CMK (cell line): ENCODE results near the gene OSBPL5.

Experiments
- DNase-seq: peaks from one replicate; pipeline ENCODE4 v3.0.0-alpha.2; 2010; ENCODE audit warnings: low read depth

Gene OSBPL5

DNA sequence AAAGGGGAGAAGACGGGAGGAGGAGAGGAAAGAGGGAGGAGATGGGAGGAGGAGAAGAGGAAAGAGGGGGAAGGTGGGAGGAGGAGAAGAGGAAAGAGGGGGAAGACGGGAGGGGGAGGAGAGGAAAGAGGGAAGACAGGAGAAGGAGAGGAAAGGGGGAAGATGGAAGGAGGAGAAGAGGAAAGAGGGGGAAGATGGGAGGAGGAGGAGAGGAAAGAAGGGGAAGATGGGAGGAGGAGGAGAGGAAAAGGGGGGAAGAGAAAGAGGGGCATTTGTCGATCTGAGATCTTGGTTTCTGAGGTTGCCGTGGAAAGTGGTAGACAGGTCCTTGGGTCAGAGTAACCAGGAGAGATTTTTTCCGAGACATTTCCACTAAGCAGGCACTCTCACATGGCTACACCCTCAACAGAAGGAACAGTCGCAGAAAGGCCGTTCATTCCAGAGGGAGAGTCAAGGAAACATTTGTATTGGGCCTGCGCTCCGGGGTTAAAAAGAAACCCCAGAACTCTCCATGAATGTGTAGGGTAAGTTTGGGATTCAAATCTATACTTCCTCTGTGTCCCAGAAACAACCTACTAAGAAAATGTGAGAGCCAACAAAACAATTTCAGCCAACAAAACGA, 68.1 kb downstream of the OSBPL5 start:
- no peak for DNase-seq

- DNase-seq: no peak
Measured at GRCh38 chr11:3095712-3096361, 69.3 kb downstream of the OSBPL5 start.

- no peak for DNase-seq
Measured at GRCh38 chr11:3094223-3094824, 70.8 kb downstream of the OSBPL5 start.

DNA sequence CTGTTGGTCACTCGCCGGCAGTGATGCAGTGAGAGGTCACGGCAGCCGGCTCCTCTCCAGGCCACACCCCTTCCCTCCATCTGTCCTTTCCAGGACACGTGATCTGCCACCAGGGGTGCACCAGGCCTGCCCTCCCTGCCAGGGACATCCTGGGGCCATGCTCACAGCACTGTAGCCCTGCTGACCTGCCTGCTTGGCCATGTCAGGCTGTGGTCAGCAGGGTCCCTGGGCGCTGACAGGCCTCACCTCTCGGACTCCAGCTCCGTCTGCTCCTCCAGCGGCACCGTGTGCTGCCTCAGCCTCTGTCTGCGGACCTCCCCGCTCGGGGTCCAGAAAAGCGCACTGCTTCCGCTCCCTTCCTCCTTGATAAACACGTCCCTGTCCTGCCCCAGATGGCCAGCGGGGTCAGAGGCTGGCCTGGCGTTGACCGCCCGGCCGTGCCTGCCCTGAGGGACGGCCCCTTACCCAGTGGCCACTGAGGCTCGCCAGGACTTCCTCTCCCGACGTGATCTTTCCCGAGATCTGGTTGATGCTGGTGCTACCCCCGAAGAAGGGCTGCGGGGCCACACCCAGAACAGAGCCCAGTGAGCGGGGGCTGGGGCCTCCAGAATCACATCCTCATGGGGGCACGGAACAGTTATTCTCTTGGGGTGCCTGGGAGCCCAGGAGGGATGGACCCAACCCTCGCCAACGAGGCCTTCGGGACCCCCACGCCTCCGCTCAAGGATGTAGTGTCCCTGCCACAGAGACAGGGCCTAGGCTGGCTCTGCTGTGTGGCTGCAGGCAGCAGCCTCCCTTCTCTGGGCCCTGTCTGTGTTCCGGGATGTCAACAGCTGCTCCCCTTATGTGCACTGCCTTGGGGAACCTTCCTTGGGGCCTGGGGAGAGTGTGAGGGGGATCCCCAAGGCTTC, 71.6 kb downstream of the OSBPL5 start:
- DNase-seq: no peak

DNA sequence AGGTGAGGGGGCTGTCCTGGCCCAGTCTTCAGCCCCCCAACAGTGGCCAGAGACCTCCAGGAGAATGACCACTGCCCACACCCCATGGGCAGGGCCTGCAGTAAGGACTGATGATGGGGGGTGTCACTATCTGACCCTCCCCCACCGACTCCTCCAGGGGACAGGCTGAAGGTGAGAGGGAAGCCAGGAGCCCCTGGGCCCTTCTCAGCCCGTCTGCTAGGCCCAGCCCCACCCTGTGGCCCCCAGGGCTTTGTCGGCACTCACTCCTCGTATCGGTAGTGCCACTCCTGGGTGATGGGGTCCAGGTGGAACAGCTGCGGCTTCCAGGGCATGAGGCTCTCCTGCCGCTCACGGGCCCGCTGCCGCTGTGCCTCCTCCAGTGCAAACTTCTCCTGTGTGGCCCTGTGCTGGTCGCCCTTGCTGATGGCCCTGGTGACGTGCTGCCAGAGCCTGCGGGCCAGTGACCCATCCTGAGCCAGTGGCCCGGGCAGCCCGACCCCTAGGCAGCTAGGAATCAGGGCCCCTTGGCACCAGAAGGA, 72.4 kb downstream of the OSBPL5 start:
- DNase-seq: no peak

DNA sequence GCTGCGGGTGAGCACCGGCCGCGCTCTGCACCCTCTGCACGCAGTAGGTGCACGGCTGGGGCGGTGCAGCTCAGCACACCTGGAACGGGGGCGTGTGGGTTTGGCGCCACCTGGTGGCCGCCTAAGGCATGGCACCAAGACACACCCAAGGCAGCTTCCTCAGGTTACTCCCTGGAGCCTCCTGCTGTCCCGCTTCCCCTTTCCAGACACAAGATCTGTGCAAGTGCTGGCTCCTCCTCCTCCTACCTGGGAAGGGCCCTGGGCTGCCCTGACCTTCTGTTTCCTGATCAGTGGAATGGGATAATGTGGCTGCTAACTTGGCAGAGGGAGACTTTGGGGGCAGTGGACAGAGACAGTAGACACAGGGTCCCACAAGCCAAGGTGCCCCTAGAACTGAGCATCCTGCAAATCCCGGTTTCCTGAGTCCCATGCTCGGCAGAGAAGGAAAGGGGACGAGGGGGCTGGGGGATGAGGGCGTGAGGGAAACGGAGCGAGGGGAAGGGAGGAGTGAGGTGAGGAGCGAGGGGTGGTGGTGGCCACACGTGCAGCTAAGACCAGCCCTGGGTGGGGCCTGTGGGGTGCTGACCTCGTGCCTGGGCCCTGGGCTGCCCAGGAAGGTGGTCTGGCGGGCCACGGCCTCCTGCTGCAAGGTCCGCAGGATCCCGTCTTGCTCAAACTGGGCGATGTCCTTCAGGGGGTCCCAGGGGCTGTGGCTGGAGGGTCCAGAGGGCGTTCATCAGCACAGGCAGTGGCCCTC, 73.1 kb downstream of the OSBPL5 start:
- peak; percentile 41 for DNase-seq

GRCh38 chr11:3091081-3091845, 73.8 kb downstream of the OSBPL5 start:
- no peak for DNase-seq

- no peak for DNase-seq
Measured at GRCh38 chr11:3090096-3090901, 74.8 kb downstream of the OSBPL5 start.

GRCh38 chr11:3089236-3090061, 75.7 kb downstream of the OSBPL5 start:
- DNase-seq: no peak

DNA sequence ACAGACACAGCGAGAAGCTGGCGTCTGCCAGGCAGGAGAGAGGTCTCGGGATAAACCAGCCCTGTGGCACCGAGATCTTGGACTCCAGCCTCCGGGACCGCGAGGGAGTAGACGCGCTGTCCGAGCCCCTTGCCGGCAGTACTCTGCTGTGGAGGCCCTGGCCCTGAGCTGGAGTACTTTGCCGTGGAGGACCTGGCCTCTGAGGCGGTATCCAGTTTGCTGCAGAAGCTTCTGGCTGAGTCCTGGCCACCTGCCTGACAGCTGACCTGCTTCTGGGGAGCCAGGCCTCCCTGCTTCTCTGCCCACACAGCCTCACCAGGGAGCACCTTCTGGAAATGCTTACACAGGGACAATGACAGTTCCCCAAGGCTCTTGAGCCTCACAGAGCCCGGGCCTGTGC, 76.3 kb downstream of the OSBPL5 start:
- DNase-seq: no peak

- DNase-seq: no peak
Measured at GRCh38 chr11:3087821-3088800, 77.0 kb downstream of the OSBPL5 start.

DNA sequence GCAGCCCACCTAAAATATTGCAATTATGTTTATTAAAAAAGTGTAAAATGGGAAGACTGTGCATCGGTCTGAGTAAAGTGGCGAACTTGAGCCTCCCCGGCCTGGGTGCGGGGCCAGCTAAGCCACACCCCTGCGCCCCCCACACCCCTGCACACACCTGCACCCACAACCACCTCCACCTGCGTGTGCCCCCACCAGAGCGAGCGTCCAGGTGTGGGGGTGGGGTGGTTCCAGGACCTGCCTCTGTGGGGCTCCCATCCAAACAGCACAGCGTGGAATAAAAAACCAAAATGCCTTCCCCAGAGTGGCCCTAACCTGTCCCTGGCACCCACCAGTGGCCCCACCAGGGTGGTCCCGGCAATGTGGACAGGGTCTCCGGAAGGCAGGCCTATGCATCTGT, 77.7 kb downstream of the OSBPL5 start:
- DNase-seq: no peak

DNA sequence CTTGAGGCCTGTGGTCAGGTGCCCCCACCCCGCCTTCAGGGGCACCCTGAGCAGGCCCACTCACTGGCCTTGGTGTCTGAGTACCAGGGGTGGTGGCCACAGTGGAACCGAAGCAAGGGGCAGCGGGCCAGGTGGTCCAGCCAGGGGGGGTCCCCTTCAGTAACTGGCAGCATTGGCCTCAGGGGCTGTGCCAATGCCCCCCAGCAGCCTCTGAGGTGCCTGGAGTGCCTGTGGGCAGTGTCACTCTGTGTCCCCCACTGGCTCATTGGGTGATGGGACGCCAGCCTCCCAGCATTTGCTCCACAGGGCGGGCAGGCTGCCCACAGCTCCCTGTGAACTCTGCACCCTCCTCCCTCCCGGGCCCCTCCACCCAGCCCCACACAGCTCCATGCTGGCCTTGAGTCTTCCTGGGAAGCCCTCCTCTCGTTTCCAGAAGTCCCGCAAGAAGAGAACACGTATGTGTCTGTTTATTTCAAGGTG, 78.4 kb downstream of the OSBPL5 start:
- DNase-seq: no peak

DNA sequence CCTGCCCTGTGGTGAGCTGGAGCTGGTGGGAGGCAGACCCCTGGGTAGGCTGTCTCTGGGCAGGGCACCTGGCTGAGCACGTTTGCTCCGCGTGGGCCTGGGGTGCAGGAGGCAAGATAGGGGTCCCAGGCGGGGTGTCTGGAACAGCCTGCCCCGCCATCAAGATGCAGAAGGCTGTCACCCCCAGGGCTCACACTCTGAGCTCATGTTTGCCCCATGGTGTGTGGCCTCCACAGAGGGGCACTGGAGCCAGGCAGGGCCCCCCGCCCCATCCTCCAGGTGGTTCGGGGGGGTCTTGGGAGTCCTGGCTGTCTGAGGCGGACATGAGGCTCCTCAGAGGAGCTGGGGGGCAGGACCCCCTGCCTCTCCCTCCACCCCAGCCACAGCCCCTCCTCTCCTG, 79.0 kb downstream of the OSBPL5 start:
- DNase-seq: no peak

DNA sequence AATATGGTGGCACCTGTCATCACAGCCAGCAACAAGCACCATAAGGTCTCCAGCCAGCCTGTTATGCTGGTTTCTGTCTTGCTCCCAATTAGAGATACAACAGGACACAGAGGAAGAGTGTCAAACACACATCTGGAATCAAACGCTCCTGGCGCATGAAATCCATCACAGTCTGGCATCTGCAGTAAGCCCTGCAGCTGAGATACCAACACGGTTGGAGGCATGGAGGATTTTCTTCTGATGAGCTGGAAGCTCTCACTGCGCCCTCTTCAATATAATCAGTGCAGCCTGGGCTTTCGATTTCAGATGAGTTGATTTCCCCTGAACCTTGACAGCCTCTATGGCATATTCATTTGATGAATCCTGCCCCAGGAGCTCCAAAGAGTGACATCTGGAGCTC, 80.1 kb downstream of the OSBPL5 start:
- no peak for DNase-seq

- DNase-seq: no peak
Measured at GRCh38 chr11:3083321-3083720, 81.8 kb downstream of the OSBPL5 start.

DNA sequence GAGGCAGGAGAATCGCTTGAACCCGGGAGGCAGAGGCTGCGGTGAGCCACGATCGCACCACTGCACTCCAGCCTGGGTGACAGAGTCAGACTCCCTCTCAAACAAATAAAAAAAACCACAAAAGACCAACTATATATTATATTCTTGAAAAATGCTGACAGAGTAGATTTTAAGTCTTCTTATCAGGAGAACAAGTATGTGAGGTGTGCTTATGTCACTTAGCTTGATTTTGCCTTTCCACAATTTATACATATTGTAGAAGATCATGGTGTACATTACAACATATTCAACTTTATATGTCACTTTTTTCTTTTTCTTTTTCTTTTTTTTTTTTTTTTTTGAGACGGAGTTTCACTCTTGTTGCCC, 83.7 kb downstream of the OSBPL5 start:
- no peak for DNase-seq
